IMR-90 (cell line): ENCODE data around the gene TMPRSS6. TPM values are rescaled to one million over a fixed set of nuclear protein-coding genes. Genes with fewer than 3 reads are reported as not detected.

Experiments used
- ATAC-seq: fragments of 200-7000 bp; cut with Tn5 transposase; 2 replicates; pipeline ENCODE4 v1.9.1; 2020; ENCODE audit warnings: low read depth, mild to moderate bottlenecking, moderate library complexity
- BruUV-seq: library from RNA; stranded (reverse); fragments of 400-500 nt; replicated peaks from 2 replicates; lab custom pipeline; 2021; lab: Mats Ljungman, UMichigan
- CTCF ChIA-PET: fragments of 300-600 bp; formaldehyde crosslinking; extraction: SDS; loops from one replicate; lab custom pipeline; 2021; ENCODE audit warnings: antibody characterized with exemption; lab: Yijun Ruan, JAX
- POLR2A ChIA-PET: fragments of 300-600 bp; sonication (Branson Sonifier 250); formaldehyde crosslinking; loops from one replicate; lab custom pipeline; 2022; ENCODE audit warnings: antibody characterized with exemption; ENCODE audit not compliant: unreplicated experiment; lab: Charles Lee
- DNase-seq: peaks from one replicate; pipeline ENCODE4 v3.0.0; 2013
- H2AFZ ChIP-seq: replicated peaks from 2 replicates; pipeline ENCODE3; 2013; ENCODE audit warnings: low read length, mild to moderate bottlenecking; ENCODE audit not compliant: poor library complexity
- H2AK5ac ChIP-seq: 2 replicates; pipeline ENCODE4 v1.6.1; 2013; ENCODE audit warnings: low read depth, low read length, inconsistent platforms
- H2AK9ac ChIP-seq: replicated peaks from 2 replicates; pipeline ENCODE3; 2013; ENCODE audit warnings: mild to moderate bottlenecking, low read depth, low read length, moderate library complexity; ENCODE audit not compliant: poor library complexity
- H2BK120ac ChIP-seq: 2 replicates; pipeline ENCODE4 v1.6.1; 2013; ENCODE audit warnings: low read depth, low read length, inconsistent platforms
- H2BK15ac ChIP-seq: 3 replicates; pipeline ENCODE4 v1.6.1; 2013; ENCODE audit warnings: low read depth, low read length, inconsistent platforms
- H2BK20ac ChIP-seq: 2 replicates; pipeline ENCODE4 v1.6.1; 2013; ENCODE audit warnings: low read depth, mild to moderate bottlenecking, inconsistent platforms, low read length, moderate library complexity
- H2BK5ac ChIP-seq: 2 replicates; pipeline ENCODE4 v1.6.1; 2013; ENCODE audit warnings: mild to moderate bottlenecking, low read depth, low read length, inconsistent platforms; ENCODE audit not compliant: poor library complexity, severe bottlenecking
- H3K14ac ChIP-seq: replicated peaks from 2 replicates; pipeline ENCODE4 v1.6.1; 2013; ENCODE audit warnings: low read depth, low read length, inconsistent platforms
- H3K18ac ChIP-seq: 2 replicates; pipeline ENCODE4 v1.6.1; 2013; ENCODE audit warnings: low read depth, low read length, control low read depth
- H3K23ac ChIP-seq: 2 replicates; pipeline ENCODE4 v1.6.1; 2013; ENCODE audit warnings: low read depth, low read length, inconsistent platforms
- H3K27ac ChIP-seq: 2 replicates; pipeline ENCODE4 v1.5.1; 2013; ENCODE audit warnings: mild to moderate bottlenecking, control low read depth, low read length; ENCODE audit not compliant: insufficient read depth
- H3K27me3 ChIP-seq: 2 replicates; pipeline ENCODE4 v1.6.1; 2013; ENCODE audit warnings: low read length; ENCODE audit not compliant: control insufficient read depth, insufficient read depth
- H3K36me3 ChIP-seq: 2 replicates; pipeline ENCODE4 v1.6.1; 2013; ENCODE audit warnings: low read length, mixed read lengths; ENCODE audit not compliant: control insufficient read depth, insufficient read depth
- H3K4ac ChIP-seq: 2 replicates; pipeline ENCODE4 v1.6.1; 2013; ENCODE audit warnings: low read depth, low read length, inconsistent platforms
- H3K4me1 ChIP-seq: 2 replicates; pipeline ENCODE4 v1.6.1; 2013; ENCODE audit warnings: low read length, mixed read lengths; ENCODE audit not compliant: control insufficient read depth, insufficient read depth
- H3K4me2 ChIP-seq: 2 replicates; pipeline ENCODE4 v1.6.1; 2013; ENCODE audit warnings: low read depth, mild to moderate bottlenecking, control low read depth, low read length, moderate library complexity
- H3K4me3 ChIP-seq: 2 replicates; pipeline ENCODE4 v1.5.1; 2013; ENCODE audit warnings: low read depth, mild to moderate bottlenecking, control low read depth, low read length, moderate library complexity; ENCODE audit not compliant: insufficient read depth
- H3K56ac ChIP-seq: 2 replicates; pipeline ENCODE4 v1.6.1; 2013; ENCODE audit warnings: low read length, inconsistent platforms; ENCODE audit not compliant: insufficient read depth; ENCODE audit errors: extremely low read depth
- H3K79me1 ChIP-seq, 2 experiments: 2 replicates each; pipeline ENCODE4 v1.6.1; 2013; ENCODE audit warnings: low read length in 2 of 2, inconsistent platforms in 1 of 2, low read depth in 1 of 2
- H3K9ac ChIP-seq: 2 replicates; pipeline ENCODE4 v1.6.1; 2013; ENCODE audit warnings: low read depth, low read length, control low read depth
- H3K9me1 ChIP-seq: 2 replicates; pipeline ENCODE4 v1.6.1; 2013; ENCODE audit warnings: low read length, inconsistent platforms; ENCODE audit not compliant: insufficient read depth
- H3K9me3 ChIP-seq: 2 replicates; pipeline ENCODE4 v1.6.1; 2013; ENCODE audit warnings: low read length; ENCODE audit not compliant: control insufficient read depth, insufficient read depth
- H4K20me1 ChIP-seq: 2 replicates; pipeline ENCODE4 v1.6.1; 2013; ENCODE audit warnings: low read length, inconsistent platforms; ENCODE audit not compliant: insufficient read depth
- H4K5ac ChIP-seq: 2 replicates; pipeline ENCODE4 v1.6.1; 2013; ENCODE audit warnings: mild to moderate bottlenecking, low read depth, low read length, control low read depth
- H4K8ac ChIP-seq, 2 experiments: 2 replicates each; pipeline ENCODE4 v1.6.1; 2013; ENCODE audit warnings: low read depth in 2 of 2, low read length in 2 of 2, control low read depth in 1 of 2, inconsistent platforms in 1 of 2
- H4K91ac ChIP-seq: 2 replicates; pipeline ENCODE4 v1.6.1; 2013; ENCODE audit warnings: low read depth, low read length, inconsistent platforms; ENCODE audit not compliant: insufficient read depth
- BHLHE40 ChIP-seq: fragments of 150-350 bp; IDR thresholded peaks from 2 replicates; pipeline ENCODE4 v1.6.1; 2016; ENCODE audit warnings: mild to moderate bottlenecking, low read depth, low read length
- CEBPB ChIP-seq: IDR thresholded peaks from 2 replicates; pipeline ENCODE4 v1.6.1; 2012; ENCODE audit warnings: low read depth, low read length, improper control_type of control experiment
- CTCF ChIP-seq: conservative IDR thresholded peaks from 2 replicates; pipeline ENCODE4 v1.5.1; 2012; ENCODE audit warnings: mild to moderate bottlenecking, low read depth, low read length, improper control_type of control experiment
- ELK1 ChIP-seq: fragments of 150-350 bp; IDR thresholded peaks from 2 replicates; pipeline ENCODE4 v1.6.1; 2016; ENCODE audit warnings: low read depth, mild to moderate bottlenecking, low read length, moderate library complexity, borderline replicate concordance
- FOS ChIP-seq: fragments of 150-350 bp; IDR thresholded peaks from 2 replicates; pipeline ENCODE4 v1.6.1; 2016; ENCODE audit warnings: low read depth, low read length
- MAFK ChIP-seq: IDR thresholded peaks from 2 replicates; pipeline ENCODE4 v1.6.1; 2012; ENCODE audit warnings: low read depth, low read length, improper control_type of control experiment
- MXI1 ChIP-seq: IDR thresholded peaks from 2 replicates; pipeline ENCODE4 v1.6.1; 2012; ENCODE audit warnings: low read depth, mild to moderate bottlenecking, low read length, moderate library complexity, borderline replicate concordance
- NFE2L2 ChIP-seq: fragments of 150-350 bp; IDR thresholded peaks from 2 replicates; pipeline ENCODE4 v1.6.1; 2016; ENCODE audit warnings: low read depth, mild to moderate bottlenecking, low read length
- RAD21 ChIP-seq: IDR thresholded peaks from 2 replicates; pipeline ENCODE4 v1.6.1; 2012; ENCODE audit warnings: low read length, improper control_type of control experiment
- SMC3 ChIP-seq: fragments of 150-350 bp; IDR thresholded peaks from 2 replicates; pipeline ENCODE4 v1.6.1; 2016; ENCODE audit warnings: low read depth, mild to moderate bottlenecking, antibody characterized with exemption, low read length, moderate library complexity
- USF2 ChIP-seq: fragments of 150-350 bp; IDR thresholded peaks from 2 replicates; pipeline ENCODE4 v1.6.1; 2017; ENCODE audit warnings: mild to moderate bottlenecking, antibody characterized with exemption, low read length, low read depth
- WGBS, 2 experiments: methylation state at CpG; one replicate each; pipeline versions ENCODE4 v1.1.5 to v1.1.7; 2013; ENCODE audit warnings: missing lambda C conversion rate in 2 of 2; ENCODE audit not compliant: insufficient read length in 1 of 2; ENCODE audit errors: extremely low coverage in 2 of 2; 5-methylcytosine and 5-hydroxymethylcytosine counted together
- dilution Hi-C: fragments of 300-500 bp; cut with HindIII; formaldehyde crosslinking; loops from one replicate; pipeline ENCODE4 v1.14.3; 2018; ENCODE audit warnings: low sequenced_read_pairs; ENCODE audit not compliant: unreplicated experiment
- in situ Hi-C: fragments of 300-500 bp; cut with MboI; formaldehyde crosslinking; loops from 3 replicates; pipeline ENCODE4 v1.14.3; 2019; ENCODE audit warnings: low sequenced_read_pairs, inconsistent platforms, mixed read lengths
- intact Hi-C: fragments of 100-400 bp; cut with micrococcal nuclease; formaldehyde crosslinking; loops from 2 replicates; pipeline ENCODE4 v1.10.0; 2022
- polyA plus RNA-seq, 3 experiments: library from polyadenylated mRNA; depleted of rRNA; stranded (reverse); fragments of >200 nt; gene quantifications; 2 replicates each; pipeline ENCODE4 v1.2.3, GENCODE V29; 2012; ENCODE audit warnings: low replicate concordance in 1 of 3
- total RNA-seq: library from RNA; depleted of rRNA; stranded (reverse); fragments of >200 nt; gene quantifications from 2 replicates; pipeline ENCODE4 v1.2.3, GENCODE V29; 2012

The TMPRSS6 gene
- total and polyA plus RNA-seq, 2 of the 4 experiments (the other 2 are of a cell fraction), result not detected

GRCh38 chr22:37054600-37055365, 54.7 kb downstream of the TMPRSS6 start:
- peaks cover 7 to 17% of the 10 kb centered on the region in 2 experiments; a peak in 3 of 4 replicates for H3K79me1 ChIP-seq
- no peak overlapping the region for H2BK5ac ChIP-seq
- H3K4ac ChIP-seq, result no peak overlapping the region
- H3K56ac ChIP-seq, result no peak overlapping the region
- no peak overlapping the region for H4K91ac ChIP-seq
- no peak overlapping the region for H2BK15ac ChIP-seq
- H3K4me1 ChIP-seq, result peaks cover 4% of the 10 kb centered on the region; the same call in 1 of the 2 replicates
- H2AFZ ChIP-seq, result no peak overlapping the region
- TF ChIP-seq USF2 (no peak), RAD21 (no peak), ELK1 (no peak), MXI1 (no peak), CTCF (no peak), BHLHE40 (no peak), MAFK (no peak), FOS (no peak), CEBPB (no peak), NFE2L2 (no peak), SMC3 (no peak)
- no peak overlapping the region for H2BK20ac ChIP-seq
- H3K27ac ChIP-seq, result no peak overlapping the region
- H3K23ac ChIP-seq, result no peak overlapping the region
- H2BK120ac ChIP-seq, result no peak overlapping the region
- no peak overlapping the region for H4K8ac ChIP-seq
- BruUV-seq, result no TSS peak
- 89% methylated on average over 6 of the region's 20 CpGs; no CpG with 5 or more reads in 1 of the 2 experiments for WGBS, 2 experiments
- H4K20me1 ChIP-seq, result no peaks in the 10 kb centered on the region
- no peak overlapping the region for H3K4me3 ChIP-seq
- no peak overlapping the region for H2AK9ac ChIP-seq
- ChIA-PET POLR2A (no interaction called here), CTCF (no interaction called here)
- in situ Hi-C loops, result no loop called here
- no peak overlapping the region for H3K4me2 ChIP-seq
- peaks cover 38% of the 10 kb centered on the region for H3K36me3 ChIP-seq
- H3K9ac ChIP-seq, result no peak overlapping the region
- H3K14ac ChIP-seq, result no peak overlapping the region
- ATAC-seq (no peak), DNase-seq (no peak)
- intact Hi-C loops, result loop anchor here (5.0 kb wide), 1 partner anchor 143 kb away; no protein-coding TSS in a partner anchor
- no peak overlapping the region for H2AK5ac ChIP-seq
- H3K27me3 ChIP-seq, result no peaks in the 10 kb centered on the region
- peaks cover 8% of the 10 kb centered on the region; the same call in 1 of the 2 replicates for H3K9me1 ChIP-seq
- dilution Hi-C loops, result no loop called here
- H3K9me3 ChIP-seq, result no peaks in the 10 kb centered on the region
- H3K18ac ChIP-seq, result no peak overlapping the region
- H4K5ac ChIP-seq, result no peak overlapping the region
